MM.1S (cell line): ENCODE results near the gene LMAN1.

Source experiments
- DNase-seq: peaks from one replicate; pipeline ENCODE4 v3.0.0-alpha.2; 2015
- H2AFZ ChIP-seq: fragments of 300-600 bp; sonication (generic); 2 replicates; pipeline ENCODE4 v1.6.0; 2016; ENCODE audit warnings: antibody characterized with exemption, low read length
- H3F3A ChIP-seq: fragments of 300-600 bp; sonication (generic); 2 replicates; pipeline ENCODE4 v1.6.1; 2016; ENCODE audit warnings: mild to moderate bottlenecking, antibody characterized with exemption, low read length, moderate library complexity, mixed read lengths; ENCODE audit not compliant: insufficient read depth
- H3K27ac ChIP-seq: fragments of 300-600 bp; sonication (generic); 2 replicates; pipeline ENCODE4 v1.5.1; 2016; ENCODE audit warnings: mild to moderate bottlenecking, low read length
- H3K27me3 ChIP-seq: fragments of 300-600 bp; sonication (generic); replicated peaks from 2 replicates; pipeline ENCODE4 v1.6.0; 2016; ENCODE audit warnings: low read length; ENCODE audit not compliant: insufficient read depth
- H3K36me3 ChIP-seq: fragments of 300-600 bp; sonication (generic); replicated peaks from 2 replicates; pipeline ENCODE4 v1.6.1; 2016; ENCODE audit warnings: mild to moderate bottlenecking, low read length, mixed read lengths; ENCODE audit not compliant: insufficient read depth
- H3K4me1 ChIP-seq: fragments of 300-600 bp; sonication (generic); 2 replicates; pipeline ENCODE4 v1.6.1; 2016; ENCODE audit warnings: low read length, mixed read lengths
- H3K4me2 ChIP-seq: fragments of 300-600 bp; sonication (generic); 2 replicates; pipeline ENCODE4 v1.6.0; 2016; ENCODE audit warnings: low read depth, low read length
- H3K4me3 ChIP-seq: fragments of 300-600 bp; sonication (generic); 2 replicates; pipeline ENCODE4 v1.5.1; 2016; ENCODE audit warnings: low read length, mixed read lengths
- H3K79me2 ChIP-seq: fragments of 300-600 bp; sonication (generic); 2 replicates; pipeline ENCODE4 v1.6.1; 2016; ENCODE audit warnings: mixed run types, low read length, mixed read lengths
- H3K9ac ChIP-seq: fragments of 300-600 bp; sonication (generic); 2 replicates; pipeline ENCODE4 v1.6.1; 2016; ENCODE audit warnings: low read length, mixed read lengths
- H3K9me2 ChIP-seq: fragments of 300-600 bp; sonication (generic); replicated peaks from 2 replicates; pipeline ENCODE4 v1.6.1; 2016; ENCODE audit warnings: mild to moderate bottlenecking, low read length, mixed read lengths; ENCODE audit not compliant: insufficient read depth
- H3K9me3 ChIP-seq: fragments of 300-600 bp; sonication (generic); replicated peaks from 2 replicates; pipeline ENCODE4 v1.6.1; 2016; ENCODE audit warnings: mild to moderate bottlenecking, low read length, mixed read lengths; ENCODE audit not compliant: insufficient read depth
- H4K20me1 ChIP-seq: fragments of 300-600 bp; sonication (generic); 2 replicates; pipeline ENCODE4 v1.6.1; 2016; ENCODE audit warnings: mild to moderate bottlenecking, low read length, moderate library complexity, mixed read lengths; ENCODE audit not compliant: insufficient read depth
- EZH2 ChIP-seq: fragments of 300-600 bp; sonication (generic); optimal IDR thresholded peaks from 2 replicates; pipeline ENCODE3; 2017; ENCODE audit warnings: low read depth, mild to moderate bottlenecking, antibody characterized with exemption, low read length, mixed read lengths
- EZH2phosphoT487 ChIP-seq: fragments of 300-600 bp; sonication (generic); IDR thresholded peaks from 2 replicates; pipeline ENCODE4 v1.6.1; 2018; ENCODE audit warnings: antibody characterized with exemption, low read length
- TF ChIP-seq, protein P1 (sequence below): fragments of 300-600 bp; sonication (generic); IDR thresholded peaks from 2 replicates; pipeline ENCODE4 v1.5.1; 2016; ENCODE audit warnings: antibody characterized with exemption, low read length, mixed read lengths

Gene LMAN1

DNA sequence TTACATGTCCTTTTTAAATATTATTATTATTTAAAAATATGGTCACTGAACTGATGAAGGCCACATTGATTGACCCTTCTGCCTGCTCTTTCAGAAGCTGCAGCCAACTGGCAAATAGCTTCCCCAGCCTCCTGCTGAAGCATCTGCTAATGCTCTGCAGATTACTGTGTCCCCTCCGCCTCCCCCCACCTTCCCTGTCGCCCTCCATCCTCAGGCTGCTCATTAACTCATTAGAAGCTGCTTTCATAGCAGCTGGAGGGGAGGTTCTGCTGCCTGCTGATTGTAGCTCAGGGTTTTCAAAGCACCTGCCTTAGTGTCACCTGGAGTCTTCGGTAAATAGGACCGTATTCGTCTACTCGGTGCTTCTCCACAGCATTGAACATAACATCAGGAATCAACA is 24.8 kb upstream of the LMAN1 start:
- no peak overlapping the region for H2AFZ ChIP-seq
- H3K27ac ChIP-seq, result no peak overlapping the region
- no peaks in the 10 kb centered on the region for H3K9me2 ChIP-seq
- no peaks in the 10 kb centered on the region for H3K79me2 ChIP-seq
- no peak overlapping the region for H3K9ac ChIP-seq
- no peaks in the 10 kb centered on the region for H3K27me3 ChIP-seq
- no peak for DNase-seq
- H3K36me3 ChIP-seq, result no peaks in the 10 kb centered on the region
- no peaks in the 10 kb centered on the region for H4K20me1 ChIP-seq
- TF ChIP-seq EZH2, result no peak
- TF ChIP-seq EZH2phosphoT487, result no peak
- TF ChIP-seq, protein P1, sequence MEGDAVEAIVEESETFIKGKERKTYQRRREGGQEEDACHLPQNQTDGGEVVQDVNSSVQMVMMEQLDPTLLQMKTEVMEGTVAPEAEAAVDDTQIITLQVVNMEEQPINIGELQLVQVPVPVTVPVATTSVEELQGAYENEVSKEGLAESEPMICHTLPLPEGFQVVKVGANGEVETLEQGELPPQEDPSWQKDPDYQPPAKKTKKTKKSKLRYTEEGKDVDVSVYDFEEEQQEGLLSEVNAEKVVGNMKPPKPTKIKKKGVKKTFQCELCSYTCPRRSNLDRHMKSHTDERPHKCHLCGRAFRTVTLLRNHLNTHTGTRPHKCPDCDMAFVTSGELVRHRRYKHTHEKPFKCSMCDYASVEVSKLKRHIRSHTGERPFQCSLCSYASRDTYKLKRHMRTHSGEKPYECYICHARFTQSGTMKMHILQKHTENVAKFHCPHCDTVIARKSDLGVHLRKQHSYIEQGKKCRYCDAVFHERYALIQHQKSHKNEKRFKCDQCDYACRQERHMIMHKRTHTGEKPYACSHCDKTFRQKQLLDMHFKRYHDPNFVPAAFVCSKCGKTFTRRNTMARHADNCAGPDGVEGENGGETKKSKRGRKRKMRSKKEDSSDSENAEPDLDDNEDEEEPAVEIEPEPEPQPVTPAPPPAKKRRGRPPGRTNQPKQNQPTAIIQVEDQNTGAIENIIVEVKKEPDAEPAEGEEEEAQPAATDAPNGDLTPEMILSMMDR, result no peak
- H3K9me3 ChIP-seq, result no peaks in the 10 kb centered on the region
- H3K4me3 ChIP-seq, result no peak overlapping the region
- no peaks in the 10 kb centered on the region for H3F3A ChIP-seq
- no peak overlapping the region for H3K4me2 ChIP-seq
- no peaks in the 10 kb centered on the region for H3K4me1 ChIP-seq

DNA sequence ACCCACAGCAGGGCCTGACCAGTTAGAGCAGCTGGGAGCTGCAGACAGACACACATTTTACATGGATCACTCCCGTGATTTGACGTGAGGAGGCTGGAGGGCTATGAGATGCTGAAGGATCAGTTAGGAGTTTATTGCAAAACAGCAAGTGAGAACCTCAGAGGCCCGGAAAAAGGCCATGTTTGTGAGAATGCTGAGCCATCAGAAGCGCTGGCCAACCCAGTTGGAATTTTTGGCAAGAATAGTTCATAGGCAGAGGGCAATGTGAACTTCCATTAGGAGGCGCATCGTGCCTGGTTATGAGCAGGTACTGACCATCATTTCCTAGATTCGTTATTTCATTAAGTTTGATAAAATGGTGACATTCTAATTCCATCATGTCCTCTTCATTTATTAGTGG is 23.3 kb upstream of the LMAN1 start:
- no peak for DNase-seq
- Histone ChIP-seq H3K9me2 (no peaks in the 10 kb centered on the region), H3F3A (no peaks in the 10 kb centered on the region), H4K20me1 (no peaks in the 10 kb centered on the region), H3K4me1 (no peaks in the 10 kb centered on the region), H3K36me3 (no peaks in the 10 kb centered on the region), H3K9ac (no peak overlapping the region), H3K27me3 (no peaks in the 10 kb centered on the region), H3K4me2 (no peak overlapping the region), H3K4me3 (no peak overlapping the region), H3K27ac (no peak overlapping the region), H3K9me3 (no peaks in the 10 kb centered on the region), H2AFZ (no peak overlapping the region), H3K79me2 (no peaks in the 10 kb centered on the region)
- TF ChIP-seq, protein P1, result no peak
- TF ChIP-seq EZH2 (no peak), EZH2phosphoT487 (no peak)

DNA sequence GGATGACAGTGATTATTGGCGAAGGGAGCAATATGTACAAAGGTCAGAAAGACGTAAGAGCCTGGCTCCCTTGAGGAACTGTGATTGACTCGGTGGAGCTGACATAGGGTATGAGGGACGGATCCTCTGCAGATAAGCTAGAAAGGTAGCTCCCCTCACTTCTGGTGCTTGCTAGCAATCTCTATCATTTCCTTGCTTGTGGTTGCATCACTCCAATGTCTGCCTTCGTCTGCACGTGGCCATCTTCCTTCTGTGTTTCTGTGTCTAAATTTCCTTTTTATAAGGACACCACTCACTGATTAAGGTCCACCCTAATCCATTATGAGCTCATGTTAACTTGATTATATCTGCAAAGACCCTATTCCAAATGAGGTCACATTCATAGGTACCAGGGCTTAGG is 22.9 kb upstream of the LMAN1 start:
- Histone ChIP-seq H3K36me3 (no peaks in the 10 kb centered on the region), H3K4me3 (no peak overlapping the region), H3K27me3 (no peaks in the 10 kb centered on the region), H3K9me2 (no peaks in the 10 kb centered on the region), H3K4me1 (no peaks in the 10 kb centered on the region), H2AFZ (no peak overlapping the region), H3K4me2 (no peak overlapping the region), H4K20me1 (no peaks in the 10 kb centered on the region), H3K27ac (no peak overlapping the region), H3K79me2 (no peaks in the 10 kb centered on the region), H3F3A (no peaks in the 10 kb centered on the region), H3K9me3 (no peaks in the 10 kb centered on the region), H3K9ac (no peak overlapping the region)
- no peak for DNase-seq
- TF ChIP-seq, protein P1, result no peak
- TF ChIP-seq EZH2 (no peak), EZH2phosphoT487 (no peak)

DNA sequence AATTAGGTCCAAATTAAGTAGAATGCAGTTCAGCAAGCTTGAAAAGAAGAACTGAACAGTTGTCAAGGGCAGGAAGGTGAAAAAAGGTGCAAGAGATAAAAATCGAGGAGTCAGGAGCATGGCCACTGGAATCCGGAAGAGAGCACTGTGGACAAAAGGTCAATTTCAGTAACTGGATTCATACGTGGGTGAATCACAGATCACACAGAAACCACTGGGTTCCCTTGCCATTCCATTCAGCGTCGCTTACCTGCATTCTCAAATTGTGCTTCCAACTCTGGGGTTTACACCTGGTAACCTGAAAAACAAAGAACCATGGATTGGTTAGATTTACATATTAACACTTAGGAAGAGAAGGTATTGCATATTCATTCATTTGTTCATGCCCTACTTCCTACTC is 21.6 kb upstream of the LMAN1 start:
- Histone ChIP-seq H3K4me1 (no peaks in the 10 kb centered on the region), H4K20me1 (no peaks in the 10 kb centered on the region), H3F3A (no peaks in the 10 kb centered on the region), H3K9ac (no peak overlapping the region), H2AFZ (no peak overlapping the region), H3K4me3 (no peak overlapping the region), H3K27ac (no peak overlapping the region), H3K9me3 (no peaks in the 10 kb centered on the region), H3K79me2 (no peaks in the 10 kb centered on the region), H3K36me3 (no peaks in the 10 kb centered on the region), H3K27me3 (no peaks in the 10 kb centered on the region), H3K4me2 (no peak overlapping the region), H3K9me2 (no peaks in the 10 kb centered on the region)
- TF ChIP-seq, protein P1, result no peak
- no peak for TF ChIP-seq EZH2
- no peak for TF ChIP-seq EZH2phosphoT487
- no peak for DNase-seq
